Measurements from ENCODE around the gene MAPK7.

GRCh38 chr17:19385521-19385983 lies 7.3 kb downstream of the MAPK7 start:
- TF ChIP-seq, protein P1, sequence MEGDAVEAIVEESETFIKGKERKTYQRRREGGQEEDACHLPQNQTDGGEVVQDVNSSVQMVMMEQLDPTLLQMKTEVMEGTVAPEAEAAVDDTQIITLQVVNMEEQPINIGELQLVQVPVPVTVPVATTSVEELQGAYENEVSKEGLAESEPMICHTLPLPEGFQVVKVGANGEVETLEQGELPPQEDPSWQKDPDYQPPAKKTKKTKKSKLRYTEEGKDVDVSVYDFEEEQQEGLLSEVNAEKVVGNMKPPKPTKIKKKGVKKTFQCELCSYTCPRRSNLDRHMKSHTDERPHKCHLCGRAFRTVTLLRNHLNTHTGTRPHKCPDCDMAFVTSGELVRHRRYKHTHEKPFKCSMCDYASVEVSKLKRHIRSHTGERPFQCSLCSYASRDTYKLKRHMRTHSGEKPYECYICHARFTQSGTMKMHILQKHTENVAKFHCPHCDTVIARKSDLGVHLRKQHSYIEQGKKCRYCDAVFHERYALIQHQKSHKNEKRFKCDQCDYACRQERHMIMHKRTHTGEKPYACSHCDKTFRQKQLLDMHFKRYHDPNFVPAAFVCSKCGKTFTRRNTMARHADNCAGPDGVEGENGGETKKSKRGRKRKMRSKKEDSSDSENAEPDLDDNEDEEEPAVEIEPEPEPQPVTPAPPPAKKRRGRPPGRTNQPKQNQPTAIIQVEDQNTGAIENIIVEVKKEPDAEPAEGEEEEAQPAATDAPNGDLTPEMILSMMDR (conservative IDR thresholded peaks at IDR 0.05 in 1 of 2, IDR thresholded peaks at IDR 0.05 in 1 of 2; ENCODE audit: low read depth in 1 of 2, low read length in 2 of 2), result no peak
- no peak for TF ChIP-seq EZH2 (IDR thresholded peaks at IDR 0.05; ENCODE audit: low read length, missing control alignments)

Measured in fibroblast of lung (primary cell).